Fibroblast of the conjunctiva (primary cell): ENCODE results near the gene SHC1.

ENCODE experiments used
- DNase-seq: peaks from one replicate; pipeline ENCODE4 v3.0.0-alpha.2; 2010; ENCODE audit warnings: low read depth

Gene SHC1

DNA sequence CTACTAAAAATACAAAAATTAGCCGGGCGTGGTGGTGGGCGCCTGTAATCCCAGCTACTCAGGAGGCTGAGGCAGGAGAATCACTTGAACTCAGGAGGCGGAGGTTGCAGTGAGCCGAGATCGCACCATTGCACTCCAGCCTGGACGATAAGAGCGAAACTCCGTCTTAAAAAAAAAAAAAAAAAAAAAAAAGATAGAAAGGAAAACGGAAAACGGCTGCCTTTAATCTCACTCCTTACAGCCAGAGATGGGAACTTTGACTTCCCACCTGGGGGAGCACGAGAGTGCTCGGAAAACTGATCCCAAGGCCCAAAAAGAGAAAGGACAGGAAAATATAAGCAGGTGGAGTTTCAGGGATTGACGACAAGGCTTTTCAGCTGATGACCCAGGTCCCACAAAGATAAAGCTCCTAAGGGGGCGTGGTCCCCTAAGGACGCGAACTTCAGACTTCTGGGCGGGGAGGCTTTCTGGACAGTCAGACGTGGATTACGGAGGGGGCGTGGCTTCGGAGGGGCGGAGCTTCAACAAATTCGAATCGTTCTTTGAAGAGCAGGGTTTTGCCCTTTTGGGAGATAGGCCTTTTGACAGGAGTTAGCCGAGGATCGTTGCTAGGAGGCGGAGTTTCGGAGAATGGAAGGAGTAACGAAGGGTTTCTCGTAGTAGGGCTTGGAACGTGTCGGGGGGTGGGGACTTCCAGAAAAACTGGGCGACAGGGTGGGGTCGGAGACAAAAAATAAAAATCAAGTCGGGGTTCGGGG is 3.0 kb upstream of the SHC1 start:
- peak; percentile 96 for DNase-seq

DNA sequence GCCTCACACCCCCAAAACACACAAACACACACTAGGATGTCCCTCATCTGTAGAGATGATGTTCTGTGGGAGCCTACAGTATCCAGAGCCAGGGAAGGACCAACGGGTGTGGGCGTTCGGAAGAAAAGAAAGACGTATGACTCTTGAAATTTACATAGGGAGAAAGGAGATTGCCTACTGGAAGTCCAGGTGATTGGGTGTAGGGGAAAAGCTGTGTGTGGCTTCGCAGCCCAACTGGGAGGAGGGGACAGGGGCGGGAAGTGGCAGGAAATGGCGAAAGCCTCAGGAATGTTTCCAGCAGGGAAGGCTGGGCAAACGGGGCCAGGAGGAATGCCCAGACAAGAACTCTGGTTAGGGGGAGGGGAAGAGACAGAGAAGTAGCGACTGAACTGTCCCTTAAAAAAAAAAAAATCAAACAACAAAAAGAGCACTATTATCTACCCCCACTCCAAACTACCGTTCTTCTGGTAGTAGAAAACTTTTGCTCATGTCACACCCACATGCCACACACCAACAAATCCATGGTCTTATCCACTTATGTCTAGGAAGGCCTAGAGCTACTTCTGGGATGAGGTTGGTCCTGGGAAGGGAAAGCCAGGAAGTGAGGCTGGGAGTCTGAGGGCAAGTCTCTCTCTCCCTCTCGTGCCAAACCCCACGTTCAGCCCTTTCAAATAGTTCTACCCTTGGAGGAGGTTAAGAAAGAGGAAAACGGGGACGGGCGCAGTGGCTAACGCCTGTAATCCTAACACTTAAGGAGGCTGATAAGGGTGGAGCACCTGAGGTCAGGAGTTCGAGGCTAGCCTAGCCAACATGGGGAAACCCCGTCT is 2.2 kb upstream of the SHC1 start:
- peak; percentile 84 for DNase-seq

DNA sequence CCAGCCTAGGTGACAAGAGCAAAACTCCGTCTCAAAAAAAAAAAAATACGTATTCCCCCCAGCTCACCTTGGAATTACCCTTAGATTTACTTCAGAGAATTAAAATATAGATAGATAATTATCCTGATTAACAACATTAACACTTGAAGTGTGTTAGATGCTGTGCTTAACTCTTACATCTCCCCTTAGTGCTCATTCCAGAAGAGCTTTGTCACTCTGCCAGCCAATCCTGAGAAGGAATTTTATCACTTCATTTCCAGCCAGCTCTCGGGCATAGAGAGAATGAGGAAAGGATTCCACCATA is 1.6 kb upstream of the SHC1 start:
- no peak for DNase-seq

DNA sequence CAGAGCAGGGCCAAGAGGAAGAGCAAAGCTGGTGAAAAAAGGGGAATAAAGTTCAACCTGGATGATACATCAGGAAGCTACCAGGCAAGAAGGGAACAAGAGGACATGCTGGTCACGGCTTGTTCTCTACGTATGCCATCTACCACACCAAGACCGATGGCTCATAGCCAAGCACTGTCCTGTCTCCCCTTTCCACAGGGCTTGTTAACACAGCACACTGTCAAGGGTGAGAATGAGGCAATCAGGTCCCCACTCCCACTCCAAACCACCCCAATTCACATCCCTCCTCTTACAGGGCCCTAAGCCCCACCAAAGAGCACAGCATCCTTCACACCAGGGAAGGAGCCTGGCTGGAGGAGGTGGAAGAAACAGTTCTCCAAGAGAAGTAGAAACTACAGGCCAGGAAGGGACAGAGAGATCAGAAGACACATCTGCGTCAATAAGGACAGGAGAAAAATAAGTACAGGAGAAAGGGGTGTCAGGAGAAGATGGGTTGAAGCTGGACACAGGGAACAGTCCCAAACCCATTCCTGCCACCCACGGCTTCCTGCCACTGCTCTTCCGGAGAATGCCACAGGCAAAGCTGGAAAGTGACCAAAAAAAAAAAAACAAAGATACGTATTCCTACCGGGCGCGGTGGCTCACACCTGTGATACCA is 923 bp upstream of the SHC1 start:
- DNase-seq, result peak; percentile 31

DNA sequence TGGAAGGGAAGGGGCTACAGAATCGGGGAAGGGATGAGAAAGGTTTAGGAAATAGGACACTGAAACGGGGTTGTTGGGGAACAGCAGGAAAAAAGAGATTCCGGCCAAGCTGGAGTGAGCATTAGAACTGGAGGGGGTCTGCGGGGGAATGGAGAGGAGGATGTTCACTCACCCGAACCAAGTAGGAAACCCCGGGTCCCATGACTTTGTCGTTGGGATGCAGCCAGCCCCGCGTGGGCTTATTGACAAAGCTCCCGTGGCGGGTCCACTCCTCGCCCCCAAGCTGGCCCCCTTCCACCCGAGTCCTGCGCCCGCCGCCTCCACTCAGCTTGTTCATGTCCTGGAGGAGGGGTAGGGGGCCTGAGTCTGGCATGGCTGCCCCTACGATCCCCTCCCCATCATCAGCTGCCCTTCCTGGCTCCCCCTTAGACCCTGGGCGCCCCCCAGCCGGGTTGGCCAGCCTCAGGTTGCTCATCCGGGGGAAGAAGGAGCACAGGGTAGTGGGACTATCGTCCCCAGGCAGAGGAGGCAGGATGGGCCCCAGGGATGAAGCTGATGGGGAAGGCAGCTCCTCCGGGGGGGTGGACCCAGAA is 591 bp downstream of the SHC1 start:
- DNase-seq, result no peak

DNA sequence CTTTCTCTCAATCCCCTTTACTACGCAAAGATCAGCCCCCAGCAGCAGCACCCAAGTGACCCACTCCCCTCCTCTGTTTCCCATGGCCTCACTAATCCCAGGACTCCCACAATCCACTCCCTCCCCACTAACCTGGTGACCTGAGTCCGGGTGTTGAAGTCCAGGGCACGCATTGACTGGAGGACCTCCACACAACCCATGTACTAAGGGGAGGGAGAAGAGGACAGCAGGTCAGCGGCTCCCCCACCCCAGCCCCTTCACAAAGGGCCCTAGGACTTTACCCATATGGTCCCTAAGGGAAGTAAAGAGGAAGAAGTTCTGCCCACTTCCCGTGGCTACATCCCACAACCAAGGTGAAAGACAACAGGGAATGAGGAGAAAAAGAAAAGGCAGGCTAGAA is 1.3 kb downstream of the SHC1 start:
- no peak for DNase-seq

DNA sequence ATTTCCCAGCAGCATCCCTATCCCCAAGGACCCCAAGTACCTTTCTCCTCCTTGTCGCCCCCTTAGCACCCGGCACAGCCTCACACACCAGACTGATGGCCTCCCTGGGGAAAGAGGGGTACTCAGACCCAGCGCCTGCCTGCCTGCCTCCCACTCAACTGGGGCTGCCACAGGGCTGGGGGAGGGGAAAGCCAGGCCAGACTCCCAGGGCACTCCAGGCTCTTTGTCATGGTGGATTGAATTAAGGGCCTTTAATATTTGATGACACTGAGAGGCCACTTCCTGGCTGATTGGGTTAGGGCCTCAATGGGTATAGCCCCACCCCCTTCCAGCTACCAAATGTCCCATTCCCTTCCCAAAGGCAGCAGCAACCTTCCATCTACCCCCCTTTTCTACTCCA is 1.8 kb downstream of the SHC1 start:
- DNase-seq, result no peak

DNA sequence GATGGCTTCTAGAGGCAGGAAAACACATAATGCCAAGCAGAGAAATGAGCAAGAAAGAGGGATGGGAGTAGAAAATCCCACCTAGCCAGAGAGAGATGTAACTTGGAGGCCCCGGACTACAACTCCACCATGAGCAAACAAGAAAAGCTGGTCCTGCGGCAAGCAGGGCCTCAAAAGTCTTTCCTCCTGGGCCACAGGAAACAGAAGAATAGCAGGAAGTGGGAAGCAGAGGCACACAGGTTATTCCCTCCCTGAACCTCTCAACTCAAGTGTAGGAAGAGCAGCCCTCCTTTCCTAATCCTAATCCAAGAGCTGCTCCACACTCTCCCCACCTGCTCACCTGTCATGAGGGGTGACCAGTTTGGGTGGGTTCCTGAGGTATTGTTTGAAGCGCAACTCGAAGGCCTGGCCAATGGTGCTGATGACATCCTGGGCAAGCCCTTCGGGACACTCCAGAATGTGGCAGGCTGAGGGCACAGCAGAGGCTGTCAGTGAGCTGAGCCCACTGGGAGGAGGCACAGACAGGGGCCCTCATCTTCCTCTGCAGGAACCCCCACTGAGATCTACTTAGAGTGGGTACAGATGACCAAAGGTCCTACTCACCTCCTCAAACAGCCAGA is 3.1 kb downstream of the SHC1 start:
- DNase-seq, result no peak

DNA sequence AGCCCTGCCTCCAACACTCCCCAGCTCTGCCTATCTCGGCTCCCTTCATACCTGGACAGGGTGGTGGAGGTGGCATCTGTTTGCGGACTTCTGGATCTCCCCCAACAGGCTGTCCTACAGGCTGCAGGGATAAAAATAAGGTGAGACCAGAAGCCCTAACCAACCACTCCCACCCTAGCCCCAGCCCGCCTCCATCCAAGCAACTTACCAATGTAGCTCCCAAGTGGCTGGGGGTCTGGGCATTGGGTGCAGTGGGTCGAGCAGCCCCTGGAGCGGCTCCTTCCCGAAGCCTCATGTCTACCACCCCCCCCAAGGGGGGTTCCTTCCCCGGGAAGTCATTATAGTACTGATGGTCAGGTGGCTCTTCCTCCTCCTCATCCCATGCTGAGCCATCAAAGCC is 4.4 kb downstream of the SHC1 start:
- no peak for DNase-seq

DNA sequence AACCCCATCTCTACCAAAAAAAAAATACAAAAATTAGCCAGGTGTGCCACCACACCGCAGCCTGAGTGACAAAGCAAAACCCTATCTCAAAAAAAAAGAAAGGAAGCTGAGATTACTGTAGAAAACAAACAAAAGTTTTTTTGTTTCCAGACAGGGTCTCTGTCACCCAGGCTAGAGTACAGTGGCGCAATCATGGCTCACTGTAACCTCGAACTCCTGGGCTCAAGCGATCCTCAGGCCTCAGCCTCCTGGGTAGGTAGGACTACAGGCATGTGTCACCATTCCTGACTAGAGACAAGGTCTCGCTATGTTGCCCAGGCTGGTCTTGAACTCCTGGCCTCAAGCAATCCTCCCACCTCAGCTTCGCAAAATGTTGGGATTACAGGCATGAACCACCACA is 6.2 kb downstream of the SHC1 start:
- DNase-seq, result no peak

DNA sequence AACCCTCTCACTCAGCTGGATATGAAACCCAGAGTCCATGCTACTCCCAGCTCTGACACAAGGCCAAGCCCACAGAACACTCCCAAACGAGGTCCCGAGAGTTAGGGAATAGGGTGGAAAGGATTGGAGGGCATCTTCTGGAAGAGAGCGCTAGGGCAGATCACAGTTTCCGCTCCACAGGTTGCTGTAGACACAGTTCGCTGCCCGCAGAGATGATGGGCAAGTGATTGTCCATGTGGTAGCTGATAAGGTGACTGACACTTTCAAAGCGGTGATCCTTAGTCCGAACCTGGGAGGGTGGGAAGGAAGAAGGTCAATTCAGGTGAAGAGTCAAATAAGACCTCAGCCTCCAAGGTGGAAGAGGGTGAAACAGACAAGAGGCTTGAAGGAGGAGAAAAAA is 6.9 kb downstream of the SHC1 start:
- DNase-seq, result no peak

DNA sequence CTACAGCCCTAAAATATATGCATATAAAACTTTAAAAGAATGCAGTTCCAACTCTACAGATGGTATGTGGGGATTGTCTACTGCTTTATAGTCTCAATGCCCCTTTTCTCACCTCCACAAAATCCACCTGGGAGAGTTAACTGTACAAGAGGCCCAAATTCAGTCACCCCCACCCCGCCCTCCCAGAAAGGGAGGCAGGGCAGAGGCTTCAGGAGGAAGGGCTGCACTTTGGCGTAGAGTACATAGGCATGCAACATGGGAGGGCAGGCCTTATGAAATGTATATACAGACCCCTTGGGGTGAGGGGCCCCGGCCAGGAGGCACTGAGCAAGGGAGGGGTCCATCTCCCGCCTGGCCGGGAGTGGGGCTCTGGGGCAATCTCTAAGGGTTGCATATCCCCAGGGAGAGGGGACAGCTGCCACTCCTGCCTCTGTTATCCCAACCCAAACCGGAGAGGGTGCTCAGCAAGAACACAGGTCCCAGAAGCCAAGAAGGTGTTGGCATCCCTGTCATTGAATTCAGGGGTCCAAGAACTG is 7.7 kb downstream of the SHC1 start:
- no peak for DNase-seq

DNA sequence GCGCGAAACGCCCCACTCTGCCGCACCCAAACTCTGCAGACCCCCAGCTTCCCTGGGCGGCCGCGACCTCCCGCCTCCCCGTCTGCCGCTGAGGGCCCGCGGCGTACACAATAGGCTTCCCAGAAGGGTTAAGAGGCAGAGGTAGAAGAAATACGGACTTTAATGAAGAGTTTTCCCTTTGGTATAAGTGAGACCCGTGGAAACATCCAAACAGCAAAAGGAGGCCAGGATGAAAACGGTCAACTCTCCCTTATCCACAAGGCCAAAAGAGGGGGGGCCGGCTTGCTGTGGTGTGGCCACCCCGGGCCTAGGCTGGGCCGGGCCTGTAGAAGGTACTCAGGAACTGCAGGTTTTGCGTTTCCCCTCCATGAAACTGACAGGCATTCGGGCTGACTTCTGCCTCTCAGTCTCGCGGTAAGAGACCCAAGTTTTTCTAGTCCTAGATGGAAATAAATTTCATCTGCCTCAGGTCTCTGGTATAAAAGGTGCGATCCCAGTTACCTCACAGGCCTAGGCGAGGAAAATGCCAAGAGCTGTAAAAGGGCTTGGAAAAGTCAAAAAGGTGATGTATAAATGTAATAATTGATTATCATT is 8.3 kb downstream of the SHC1 start:
- DNase-seq, result no peak

DNA sequence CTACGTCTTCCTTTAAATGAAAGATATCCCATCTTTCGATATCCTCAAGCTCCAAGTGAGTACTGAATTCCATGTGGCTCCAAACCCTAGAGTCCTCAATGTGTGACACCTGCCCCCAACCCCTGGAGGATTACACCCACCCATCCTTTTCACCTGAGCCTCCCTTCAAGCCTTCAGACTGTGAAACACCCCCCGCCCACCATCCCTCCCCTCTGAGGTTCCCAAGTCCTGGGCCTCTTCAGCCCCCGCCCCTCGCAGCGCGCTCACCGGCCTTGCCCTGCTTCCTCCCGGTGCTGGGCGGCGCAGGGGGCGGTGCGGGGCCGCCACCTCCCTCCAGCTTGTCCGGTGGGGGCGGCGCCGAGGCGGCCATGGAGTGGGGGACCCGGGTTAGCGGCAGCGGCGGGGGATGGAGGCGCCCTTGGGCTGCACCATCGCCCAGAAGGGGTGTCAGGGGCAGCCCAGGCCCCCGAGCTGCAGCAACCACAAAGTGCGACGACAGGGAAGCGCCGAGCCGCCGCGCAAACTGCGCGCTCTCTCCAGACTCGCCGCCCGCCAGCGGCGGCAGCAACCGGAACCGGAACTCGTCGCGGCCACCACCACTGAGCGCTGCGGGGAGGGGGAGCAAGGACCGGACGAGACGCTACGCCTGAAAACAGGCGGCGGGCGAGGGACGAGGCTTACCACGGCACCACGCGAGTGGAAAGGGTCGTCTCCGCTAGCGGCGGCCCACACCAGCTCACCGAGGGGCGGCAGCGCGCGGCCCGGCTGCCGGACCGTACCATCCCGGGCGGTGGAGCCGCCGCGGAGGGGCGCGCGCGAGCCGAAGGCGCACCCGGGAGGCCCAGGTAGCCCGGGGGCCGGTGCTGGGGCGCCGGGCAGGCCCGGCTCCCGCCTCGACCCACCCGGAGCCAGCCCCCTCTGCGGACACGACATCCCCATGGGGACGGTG is 9.1 kb downstream of the SHC1 start, which contains the start of gene PYGO2:
PYGO2 (minus strand) TSS at position 576 of the 949 bp plus-strand sequence; CDS start at position 370, 206 bp downstream.
- peak; percentile 41 for DNase-seq

DNA sequence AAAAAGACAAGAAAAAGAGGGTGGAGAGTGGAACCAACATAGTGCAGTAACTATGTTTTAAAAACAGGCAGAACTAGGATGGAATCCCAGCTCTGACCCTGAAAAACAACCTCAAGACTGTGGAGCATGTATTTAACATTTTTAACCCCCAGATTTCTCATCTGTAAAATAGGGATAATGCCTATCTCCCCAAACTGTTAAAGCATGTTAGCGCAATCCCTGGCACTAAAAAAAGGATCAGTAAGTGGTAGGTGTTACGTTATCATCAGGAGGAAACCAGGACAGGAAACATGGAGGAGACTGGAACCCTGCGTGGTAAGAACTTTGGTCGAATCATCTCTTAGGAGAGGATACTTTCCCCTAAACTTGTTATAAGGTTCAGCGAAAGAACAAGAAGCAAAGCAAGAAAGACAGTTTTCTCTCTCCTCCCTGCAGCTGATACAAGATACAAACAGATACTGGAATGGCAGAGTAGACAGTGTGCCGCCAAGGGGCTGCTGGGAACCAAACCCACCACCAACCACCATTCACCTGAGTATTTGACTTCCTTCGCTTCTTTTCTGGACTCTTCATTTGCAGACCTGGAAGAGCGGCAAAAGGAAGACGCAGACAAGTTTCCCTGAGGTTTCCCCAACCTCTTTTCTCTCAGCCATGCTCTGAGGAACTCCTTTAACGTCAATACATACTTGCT is 10.0 kb downstream of the SHC1 start:
- no peak for DNase-seq

DNA sequence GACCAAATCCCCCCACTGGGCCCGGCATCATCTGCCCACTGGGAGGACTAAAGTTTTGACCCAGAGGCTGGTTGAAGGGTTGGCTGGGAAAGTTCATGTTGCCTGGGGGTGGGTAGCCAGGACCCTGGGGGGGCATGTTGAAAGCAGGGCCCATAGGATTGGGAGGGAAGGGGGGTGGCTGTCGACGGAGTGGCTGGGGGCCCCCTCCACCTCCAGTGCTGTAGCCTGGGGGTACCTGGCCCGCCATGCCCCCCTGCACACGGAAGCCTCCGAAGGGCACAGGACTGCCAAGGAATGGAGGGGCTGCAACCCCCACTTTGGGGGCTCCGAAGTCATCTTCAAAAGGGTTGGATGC is 11.1 kb downstream of the SHC1 start:
- DNase-seq, result no peak

DNA sequence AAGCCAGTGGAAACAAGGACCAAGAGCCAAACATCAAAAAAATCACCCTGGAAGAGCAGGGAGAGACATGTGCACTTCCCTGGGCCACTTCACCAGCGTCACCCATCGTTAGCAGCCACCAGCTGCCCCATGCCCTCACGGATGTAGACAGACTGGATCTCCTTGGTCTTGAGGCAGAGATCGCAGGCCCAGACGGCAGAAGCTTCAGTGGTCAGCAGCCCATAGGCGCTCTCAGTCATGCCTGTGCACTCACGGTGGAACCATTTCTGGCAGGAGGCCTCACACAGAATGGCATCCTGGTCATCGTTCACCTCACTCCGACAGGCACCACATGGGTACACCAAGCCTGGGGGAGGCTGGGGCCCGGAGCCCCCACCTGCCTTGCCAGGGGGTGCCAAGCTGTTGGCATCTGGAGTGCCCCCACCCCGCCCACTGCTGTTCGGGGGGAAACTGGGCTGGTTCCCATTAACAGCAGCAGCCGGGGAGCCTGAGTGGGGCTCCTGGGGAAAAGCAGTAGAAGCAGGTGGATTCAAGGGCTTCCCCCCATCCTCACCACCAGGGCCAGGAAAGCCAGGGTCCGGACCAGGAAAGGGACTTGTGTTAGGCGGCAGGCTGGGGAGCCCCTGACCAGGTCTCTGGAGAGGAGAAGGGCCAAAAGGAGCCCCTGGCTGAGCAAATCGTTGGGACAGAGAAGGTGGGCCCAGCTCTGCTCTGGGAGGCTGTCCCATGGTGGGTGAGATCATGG is 11.7 kb downstream of the SHC1 start:
- no peak for DNase-seq

DNA sequence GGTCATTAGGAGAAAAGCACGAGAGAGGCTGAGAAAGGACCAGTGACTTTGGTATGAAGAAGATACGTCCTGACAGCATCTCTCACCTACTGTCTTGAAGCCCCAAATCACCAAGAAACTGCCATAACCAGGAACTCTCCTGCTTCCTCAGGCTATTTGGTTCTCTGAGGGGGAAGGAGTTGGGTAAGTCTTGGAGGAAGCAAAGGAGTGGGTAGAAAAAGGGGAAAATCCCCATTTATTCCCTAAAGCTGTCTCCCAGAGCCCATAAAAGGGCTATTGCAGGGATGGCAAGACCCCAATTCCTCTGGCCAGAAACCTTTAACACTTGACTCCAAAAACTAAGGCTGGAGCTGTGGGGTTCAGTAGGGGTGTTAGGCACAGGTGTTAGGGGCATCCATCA is 12.5 kb downstream of the SHC1 start:
- no peak for DNase-seq

DNA sequence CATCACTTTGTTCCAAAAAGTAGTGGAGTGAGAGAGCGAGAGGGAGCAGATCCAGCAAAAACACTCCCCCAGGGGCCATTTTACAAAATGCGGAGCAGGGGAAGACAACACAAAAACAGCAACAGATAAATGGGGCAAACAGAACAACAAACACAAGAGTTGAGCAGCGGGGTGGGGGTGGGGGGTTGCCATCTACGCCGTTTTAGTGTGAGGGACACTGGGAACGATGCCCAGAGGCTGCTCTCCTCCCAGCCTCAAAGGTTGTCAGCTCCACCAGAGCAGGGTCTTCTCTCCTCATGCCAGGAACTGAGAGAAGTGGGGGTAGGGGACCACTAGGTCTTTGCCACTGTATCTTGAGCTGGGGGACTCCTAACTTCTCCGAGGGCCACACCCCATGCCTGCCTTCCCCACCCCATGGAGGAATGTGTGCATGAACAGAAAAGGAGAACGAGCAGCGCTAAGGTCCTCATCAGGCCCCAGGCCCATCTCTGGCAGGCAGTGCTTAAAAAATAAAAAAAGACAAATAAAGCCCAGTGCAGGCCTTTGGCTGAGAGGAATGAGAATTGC is 13.4 kb downstream of the SHC1 start:
- DNase-seq, result no peak
